Activated T-helper 2 cell treated with anti-CD3 and anti-CD28 coated beads, Interferon-gamma antibody, Interleukin-2, Interleukin-4, amounts not matched to agents 10 μg/mL and 5 μg/mL and 100 μg/mL, durations not matched to agents 14 hours and 24 hours and 36 hours (primary cell): Measurements from ENCODE around the gene TIAM2. TPM values are rescaled to one million over a fixed set of nuclear protein-coding genes. Genes with fewer than 3 reads are reported as not detected.
"Not testable (repeated sequence)": the region's sequence is repeated elsewhere in the genome, so short reads cannot be mapped to it uniquely, and the experiment has no call there.

Experiments
- DNase-seq: peaks from one replicate; pipeline ENCODE4 v3.0.0; 2021; ENCODE audit warnings: low spot score
- H3K27ac Mint-ChIP-seq: one replicate; pipeline ENCODE4 v1.8.0; 2021; ENCODE audit warnings: mixed read lengths
- H3K27me3 Mint-ChIP-seq: one replicate; pipeline ENCODE4 v1.8.0; 2021; ENCODE audit warnings: low read depth, mixed read lengths
- H3K36me3 Mint-ChIP-seq: one replicate; pipeline ENCODE4 v1.8.0; 2021; ENCODE audit warnings: low read depth, mixed read lengths
- H3K4me1 Mint-ChIP-seq: one replicate; pipeline ENCODE4 v1.8.0; 2021; ENCODE audit warnings: low read depth, mixed read lengths
- H3K4me3 Mint-ChIP-seq: one replicate; pipeline ENCODE4 v1.8.0; 2021; ENCODE audit warnings: low read depth, mild to moderate bottlenecking, moderate library complexity, mixed read lengths
- H3K9me3 Mint-ChIP-seq: one replicate; pipeline ENCODE4 v1.8.0; 2021; ENCODE audit warnings: mixed read lengths
- intact Hi-C: fragments of 100-400 bp; cut with micrococcal nuclease; formaldehyde crosslinking; loops from one replicate; pipeline ENCODE4 v1.15.1; 2023
- total RNA-seq: library from RNA; stranded (reverse); gene quantifications from 2 replicates; pipeline ENCODE4 v1.2.3, GENCODE V29; 2022

The TIAM2 gene
- total RNA-seq, 1 donor from 2014 or later: 46.0 TPM

- Mint-ChIP-seq H3K9me3 (no peaks in the 10 kb centered on the region), H3K36me3 (peaks cover 31% of the 10 kb centered on the region), H3K4me1 (peaks cover 28% of the 10 kb centered on the region), H3K27me3 (no peaks in the 10 kb centered on the region), H3K4me3 (no peak overlapping the region), H3K27ac (no peak overlapping the region)
- no peak for DNase-seq
- intact Hi-C loops: no loop called here
Measured at GRCh38 chr6:155219858-155220301, 224.8 kb downstream of the TIAM2 start.

GRCh38 chr6:155221086-155221485 lies 226.0 kb downstream of the TIAM2 start:
- peaks cover 34% of the 10 kb centered on the region for H3K36me3 Mint-ChIP-seq
- intact Hi-C loops: no loop called here

GRCh38 chr6:155222506-155222905 lies 227.4 kb downstream of the TIAM2 start:
- Mint-ChIP-seq H3K36me3 (peaks cover 44% of the 10 kb centered on the region), H3K9me3 (no peaks in the 10 kb centered on the region), H3K27me3 (no peaks in the 10 kb centered on the region), H3K4me1 (peaks cover 27% of the 10 kb centered on the region), H3K4me3 (no peak overlapping the region), H3K27ac (no peak overlapping the region)
- DNase-seq: no peak
- intact Hi-C loops: no loop called here

More at GRCh38 chr6:155221086-155221485, 226.0 kb downstream of the TIAM2 start:
- H3K9me3 Mint-ChIP-seq: no peaks in the 10 kb centered on the region
- no peak for DNase-seq
- H3K27ac Mint-ChIP-seq: no peak overlapping the region
- H3K27me3 Mint-ChIP-seq: no peaks in the 10 kb centered on the region
- H3K4me3 Mint-ChIP-seq: no peak overlapping the region
- H3K4me1 Mint-ChIP-seq: peaks cover 27% of the 10 kb centered on the region

- DNase-seq: peak; percentile 56
- Mint-ChIP-seq H3K4me1 (peaks cover 27% of the 10 kb centered on the region), H3K27me3 (no peaks in the 10 kb centered on the region), H3K36me3 (peaks cover 48% of the 10 kb centered on the region), H3K27ac (peak overlapping the region; percentile 77), H3K9me3 (no peaks in the 10 kb centered on the region), H3K4me3 (peak overlapping the region; percentile 19)
- intact Hi-C loops: loop anchor here (1.0 kb wide), 3 partner anchors 38 to 94 kb away; partner anchors contain the start of gene TFB1M
Measured at GRCh38 chr6:155223646-155224451, 228.7 kb downstream of the TIAM2 start.

GRCh38 chr6:155224618-155225017 lies 229.5 kb downstream of the TIAM2 start:
- H3K36me3 Mint-ChIP-seq: peaks cover 48% of the 10 kb centered on the region
- peaks cover 23% of the 10 kb centered on the region for H3K4me1 Mint-ChIP-seq
- peak overlapping the region; percentile 76 for H3K27ac Mint-ChIP-seq
- H3K4me3 Mint-ChIP-seq: no peak overlapping the region
- no peaks in the 10 kb centered on the region for H3K27me3 Mint-ChIP-seq
- DNase-seq: no peak
- intact Hi-C loops: loop anchor here (1.0 kb wide), 3 partner anchors 38 to 94 kb away; partner anchors contain the start of gene TFB1M
- H3K9me3 Mint-ChIP-seq: no peaks in the 10 kb centered on the region

GRCh38 chr6:155227046-155227445 lies 231.9 kb downstream of the TIAM2 start:
- intact Hi-C loops: no loop called here
- DNase-seq: no peak
- peaks cover 23% of the 10 kb centered on the region for H3K4me1 Mint-ChIP-seq
- no peaks in the 10 kb centered on the region for H3K27me3 Mint-ChIP-seq
- H3K4me3 Mint-ChIP-seq: no peak overlapping the region
- no peak overlapping the region for H3K27ac Mint-ChIP-seq
- H3K36me3 Mint-ChIP-seq: peaks cover 55% of the 10 kb centered on the region
- peaks cover 4% of the 10 kb centered on the region for H3K9me3 Mint-ChIP-seq

GRCh38 chr6:155228546-155229166 lies 233.5 kb downstream of the TIAM2 start:
- H3K36me3 Mint-ChIP-seq: peaks cover 48% of the 10 kb centered on the region
- DNase-seq: no peak
- H3K4me1 Mint-ChIP-seq: peaks cover 14% of the 10 kb centered on the region
- H3K27me3 Mint-ChIP-seq: no peaks in the 10 kb centered on the region
- intact Hi-C loops: no loop called here
- H3K27ac Mint-ChIP-seq: no peak overlapping the region
- peaks cover 4% of the 10 kb centered on the region for H3K9me3 Mint-ChIP-seq
- H3K4me3 Mint-ChIP-seq: no peak overlapping the region

GRCh38 chr6:155230975-155231374 lies 235.9 kb downstream of the TIAM2 start:
- H3K4me3 Mint-ChIP-seq, H3K9me3 Mint-ChIP-seq, DNase-seq, H3K27me3 Mint-ChIP-seq, H3K4me1 Mint-ChIP-seq, H3K27ac Mint-ChIP-seq, intact Hi-C loops: not testable (repeated sequence)
- H3K36me3 Mint-ChIP-seq: peaks cover 41% of the 10 kb centered on the region

- Mint-ChIP-seq H3K36me3 (peaks cover 38% of the 10 kb centered on the region), H3K9me3 (peaks cover 4% of the 10 kb centered on the region), H3K27ac (no peak overlapping the region), H3K4me3 (no peak overlapping the region), H3K4me1 (no peaks in the 10 kb centered on the region), H3K27me3 (no peaks in the 10 kb centered on the region)
- intact Hi-C loops: no loop called here
- DNase-seq: no peak
Measured at GRCh38 chr6:155232848-155233247, 237.7 kb downstream of the TIAM2 start.

- Mint-ChIP-seq H3K9me3 (peaks cover 13% of the 10 kb centered on the region), H3K36me3 (peaks cover 38% of the 10 kb centered on the region), H3K27me3 (no peaks in the 10 kb centered on the region), H3K4me1 (no peaks in the 10 kb centered on the region), H3K4me3 (no peak overlapping the region), H3K27ac (no peak overlapping the region)
- intact Hi-C loops: no loop called here
- no peak for DNase-seq
Measured at GRCh38 chr6:155234167-155234566, 239.1 kb downstream of the TIAM2 start.

- Mint-ChIP-seq H3K27me3 (no peaks in the 10 kb centered on the region), H3K27ac (no peak overlapping the region), H3K9me3 (peaks cover 13% of the 10 kb centered on the region), H3K4me1 (no peaks in the 10 kb centered on the region), H3K36me3 (peaks cover 33% of the 10 kb centered on the region), H3K4me3 (no peak overlapping the region)
- no peak for DNase-seq
- intact Hi-C loops: no loop called here
Measured at GRCh38 chr6:155234687-155235086, 239.6 kb downstream of the TIAM2 start.

GRCh38 chr6:155235087-155235486 lies 240.0 kb downstream of the TIAM2 start:
- H3K4me1 Mint-ChIP-seq: no peaks in the 10 kb centered on the region
- DNase-seq: no peak
- no peaks in the 10 kb centered on the region for H3K27me3 Mint-ChIP-seq
- no peak overlapping the region for H3K4me3 Mint-ChIP-seq
- intact Hi-C loops: no loop called here
- H3K27ac Mint-ChIP-seq: no peak overlapping the region
- H3K36me3 Mint-ChIP-seq: peaks cover 30% of the 10 kb centered on the region
- peaks cover 11% of the 10 kb centered on the region for H3K9me3 Mint-ChIP-seq

- Mint-ChIP-seq H3K36me3 (peaks cover 36% of the 10 kb centered on the region), H3K27me3 (no peaks in the 10 kb centered on the region), H3K9me3 (peaks cover 9% of the 10 kb centered on the region), H3K4me1 (no peaks in the 10 kb centered on the region), H3K4me3 (no peak overlapping the region), H3K27ac (no peak overlapping the region)
- DNase-seq: no peak
- intact Hi-C loops: no loop called here
Measured at GRCh38 chr6:155237613-155238012, 242.5 kb downstream of the TIAM2 start.
